Activated CD4-positive, alpha-beta T cell treated with anti-CD3 and anti-CD28 coated beads for 1 hour (primary cell): ENCODE data around the gene DYSF.

Experiments
- DNase-seq: peaks from one replicate; pipeline ENCODE4 v3.0.0-alpha.2; 2020

DYSF gene

GRCh38 chr2:71578767-71579342 lies 125.5 kb downstream of the DYSF start:
- DNase-seq = no peak

- DNase-seq = no peak
Measured at GRCh38 chr2:71581026-71581425, 127.7 kb downstream of the DYSF start.

GRCh38 chr2:71583876-71584275 lies 130.5 kb downstream of the DYSF start:
- DNase-seq = no peak

GRCh38 chr2:71586471-71586870 lies 133.1 kb downstream of the DYSF start:
- no peak for DNase-seq

DNA sequence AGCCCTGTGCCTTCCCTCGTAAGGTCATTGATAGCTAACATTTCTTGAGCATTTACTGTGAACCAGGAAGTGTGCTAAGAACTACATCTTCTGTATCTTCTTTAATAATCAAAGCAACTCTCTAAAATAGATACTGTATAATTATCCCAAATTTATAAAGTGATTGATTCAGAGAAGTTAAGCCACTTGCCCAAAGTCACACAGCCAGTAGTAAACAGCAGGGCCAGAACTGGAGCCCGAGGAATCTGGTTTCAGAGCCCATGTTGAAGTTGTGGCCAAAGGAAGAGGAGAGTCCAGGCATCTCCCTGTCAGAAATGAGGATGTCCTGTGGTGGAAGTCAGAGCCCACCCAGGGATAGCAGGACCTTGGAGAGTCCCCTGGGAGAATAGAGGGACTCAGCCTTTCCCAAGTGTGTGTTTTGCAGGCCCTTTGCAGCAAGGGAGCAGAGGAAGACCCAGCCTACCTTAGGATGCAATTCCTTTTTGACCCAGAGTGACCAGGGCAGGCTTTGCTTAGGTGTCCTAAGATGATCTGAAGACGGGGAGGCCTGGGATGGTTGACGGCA lies 134.2 kb downstream of the DYSF start:
- no peak for DNase-seq

DNA sequence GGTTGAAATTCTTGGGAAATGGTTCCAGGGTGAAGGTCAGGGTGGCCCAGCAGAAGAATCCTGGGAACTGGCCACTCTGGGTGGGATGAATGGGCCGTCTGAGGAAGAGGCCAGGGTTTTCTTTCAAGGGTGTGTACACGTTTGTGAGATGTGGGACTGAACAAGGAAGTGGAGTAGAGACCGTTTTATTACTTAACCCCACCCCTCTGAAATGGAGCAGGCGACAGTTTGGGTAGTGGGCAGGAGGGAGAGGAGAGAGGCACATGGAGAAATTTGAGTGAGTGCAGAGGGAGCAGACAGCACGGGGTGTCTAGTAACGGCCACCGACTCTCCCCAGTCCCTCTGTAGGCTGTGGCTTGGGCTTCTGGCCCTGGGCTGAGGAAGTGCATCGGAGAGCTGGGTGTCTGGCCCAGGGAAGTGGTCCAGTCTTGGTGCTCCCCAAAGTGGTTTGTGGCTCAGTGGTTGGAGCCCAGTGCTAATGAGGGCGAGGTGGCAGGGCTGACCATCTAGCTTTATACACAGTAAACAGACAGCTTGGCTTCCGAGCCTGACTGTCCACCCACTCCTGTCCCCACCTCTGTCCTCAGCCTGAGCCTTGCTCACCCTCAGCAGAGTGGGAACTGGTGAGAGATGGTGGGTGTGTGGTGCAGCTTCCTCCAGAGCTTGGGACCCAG lies 135.3 kb downstream of the DYSF start:
- no peak for DNase-seq

DNA sequence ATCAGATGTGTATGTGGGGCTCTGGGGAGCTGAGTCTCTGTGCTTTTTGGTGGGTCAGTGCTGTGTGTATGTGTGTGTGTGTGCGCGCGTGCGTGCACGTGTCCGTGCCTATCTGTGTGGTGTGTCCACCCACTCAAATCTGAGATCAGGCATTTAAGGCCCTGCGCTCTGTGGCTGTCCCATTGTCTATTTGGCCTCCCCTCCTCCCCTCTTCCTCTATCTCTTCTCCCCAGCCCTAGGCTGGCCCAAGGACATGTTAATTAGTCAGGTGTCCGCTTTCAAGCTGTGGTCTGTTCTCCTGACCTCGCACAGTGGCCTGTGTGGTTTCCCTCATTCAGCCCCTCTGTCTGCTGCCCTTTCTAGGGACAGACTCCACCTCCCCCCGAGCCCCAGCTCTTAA lies 136.4 kb downstream of the DYSF start:
- DNase-seq = no peak

DNA sequence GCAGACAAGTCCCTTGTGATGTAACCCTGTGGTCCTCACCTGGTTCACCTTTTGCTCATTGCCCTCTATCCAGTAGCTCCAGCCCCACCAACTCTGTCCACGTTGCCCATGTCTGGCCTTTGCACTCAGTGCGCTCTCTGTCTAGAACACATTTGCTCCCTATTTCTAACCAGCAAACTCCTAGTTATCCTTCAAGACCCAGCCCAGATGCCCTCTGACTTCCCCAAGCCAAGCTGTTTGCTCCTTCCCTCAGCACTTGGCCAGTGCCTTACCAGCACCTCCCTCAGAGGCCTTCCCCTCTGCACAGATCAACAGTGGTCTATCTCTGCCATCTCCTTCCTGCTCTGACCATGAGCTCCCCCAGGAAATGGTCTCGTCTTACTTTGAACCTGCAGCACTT lies 137.7 kb downstream of the DYSF start:
- DNase-seq = no peak

DNA sequence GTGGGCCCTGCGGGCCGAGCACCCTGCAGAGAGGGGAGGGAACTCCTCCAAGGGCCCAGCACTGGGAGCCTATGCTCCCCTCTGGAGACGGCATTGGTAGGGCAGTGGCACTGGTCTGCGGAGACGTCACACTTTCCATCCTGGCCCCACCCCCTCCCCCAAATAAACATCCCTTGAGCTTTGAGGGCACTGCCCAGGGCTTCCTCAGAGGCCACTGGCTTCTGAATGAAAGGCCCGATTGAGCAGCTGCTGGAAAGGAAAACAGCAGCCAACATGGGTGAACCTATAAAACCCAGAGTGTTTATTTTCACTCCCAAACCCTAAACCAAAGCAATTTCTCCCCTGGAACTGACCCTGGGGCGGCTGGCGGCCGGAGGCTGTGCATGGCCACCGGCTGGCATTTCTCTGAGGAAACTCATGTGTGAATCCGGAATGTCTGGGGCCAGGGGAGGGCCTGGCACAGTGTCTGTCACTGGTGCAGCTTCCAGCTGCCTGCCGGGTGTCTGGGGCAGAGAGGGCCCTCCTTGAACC lies 138.9 kb downstream of the DYSF start:
- DNase-seq = no peak

DNA sequence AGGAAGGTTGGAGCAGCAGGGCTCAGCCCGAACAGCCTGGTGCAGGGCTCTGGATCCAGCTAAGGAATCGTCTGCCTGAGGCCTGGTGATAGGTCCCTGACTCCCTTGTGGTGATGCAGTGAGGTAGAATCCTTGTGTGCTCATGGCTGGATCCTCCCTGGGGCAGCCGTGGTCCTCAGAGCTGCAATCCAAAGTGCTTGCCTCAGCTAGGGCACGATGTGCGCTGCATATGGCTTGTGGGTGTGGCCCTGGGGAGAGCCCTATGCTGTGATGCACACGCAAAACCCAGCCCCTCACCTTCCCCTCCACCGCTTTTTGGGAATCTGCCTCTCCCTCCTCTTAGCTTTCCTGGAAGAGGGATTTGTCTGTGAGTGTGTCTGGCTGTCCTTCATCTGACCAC lies 142.2 kb downstream of the DYSF start:
- no peak for DNase-seq

- DNase-seq = no peak
Measured at GRCh38 chr2:71596011-71596410, 142.7 kb downstream of the DYSF start.

- DNase-seq = no peak
Measured at GRCh38 chr2:71597756-71598155, 144.4 kb downstream of the DYSF start.

- DNase-seq = no peak
Measured at GRCh38 chr2:71598526-71598925, 145.2 kb downstream of the DYSF start.

- no peak for DNase-seq
Measured at GRCh38 chr2:71599038-71599437, 145.7 kb downstream of the DYSF start.

DNA sequence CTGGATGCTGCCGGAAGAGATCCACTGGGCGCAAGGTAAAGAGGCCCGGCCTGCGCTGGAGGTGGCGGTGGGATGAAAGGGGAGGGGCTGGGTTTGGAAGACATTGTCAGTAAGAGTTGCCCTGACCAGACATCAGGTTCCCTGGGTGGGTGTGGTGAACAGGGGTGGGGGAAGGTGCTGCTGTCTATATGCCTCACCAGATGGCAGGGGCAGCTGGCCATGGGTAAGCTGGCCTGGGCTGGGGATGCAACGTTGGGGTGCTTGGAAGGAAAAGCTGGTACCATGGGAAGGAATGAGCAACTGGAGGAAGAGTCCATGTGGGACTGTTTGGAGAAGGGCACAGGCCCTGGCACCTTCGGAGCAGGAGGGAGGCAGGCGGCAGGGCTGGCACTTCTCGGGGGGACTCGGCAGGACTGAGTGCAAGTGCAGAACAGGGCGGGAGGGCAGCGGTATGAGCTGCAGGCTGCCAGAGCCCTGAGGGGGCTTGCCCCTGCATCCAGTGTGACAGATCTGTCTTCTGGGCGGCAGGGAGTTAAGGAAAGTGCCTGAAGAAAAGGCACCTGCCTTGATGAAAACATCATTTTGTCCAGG lies 146.4 kb downstream of the DYSF start:
- no peak for DNase-seq

DNA sequence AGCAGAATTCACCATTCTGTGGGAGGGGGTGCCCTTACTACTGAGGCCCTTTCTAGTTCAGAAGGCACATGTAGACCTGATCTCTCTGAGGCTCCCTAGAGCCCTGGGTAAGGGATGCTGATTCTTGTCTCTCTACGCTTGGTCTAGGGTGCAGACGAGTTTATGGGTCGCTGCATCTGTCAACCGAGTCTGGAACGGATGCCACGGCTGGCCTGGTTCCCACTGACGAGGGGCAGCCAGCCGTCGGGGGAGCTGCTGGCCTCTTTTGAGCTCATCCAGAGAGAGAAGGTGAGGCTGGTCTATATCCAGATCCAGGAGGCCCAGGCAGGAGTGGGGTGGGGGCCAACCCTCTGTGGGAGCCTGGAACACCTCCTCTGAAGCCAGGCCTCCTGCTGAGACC lies 147.2 kb downstream of the DYSF start:
- DNase-seq = no peak

- no peak for DNase-seq
Measured at GRCh38 chr2:71601136-71602114, 148.1 kb downstream of the DYSF start.

DNA sequence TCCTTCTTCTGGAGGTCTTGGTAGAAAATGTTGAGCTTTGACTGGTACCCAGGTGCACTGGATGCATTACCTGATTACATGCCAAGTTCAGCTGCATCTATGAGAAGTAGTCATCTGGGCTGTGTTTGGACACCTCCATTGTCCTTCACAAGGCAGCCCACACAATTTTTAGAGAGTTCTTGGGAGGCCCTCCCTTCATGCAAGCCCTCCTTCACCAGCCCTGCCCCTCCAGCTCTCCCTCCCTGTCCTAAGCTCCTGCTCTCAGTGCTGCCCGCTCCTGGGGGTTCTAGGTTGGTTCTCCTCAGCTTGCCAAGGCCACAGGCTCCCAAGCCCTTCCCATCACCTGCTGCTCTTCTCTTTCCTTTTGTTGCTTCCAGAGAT lies 148.7 kb downstream of the DYSF start:
- DNase-seq = no peak

GRCh38 chr2:71602581-71602980 lies 149.2 kb downstream of the DYSF start:
- no peak for DNase-seq

DNA sequence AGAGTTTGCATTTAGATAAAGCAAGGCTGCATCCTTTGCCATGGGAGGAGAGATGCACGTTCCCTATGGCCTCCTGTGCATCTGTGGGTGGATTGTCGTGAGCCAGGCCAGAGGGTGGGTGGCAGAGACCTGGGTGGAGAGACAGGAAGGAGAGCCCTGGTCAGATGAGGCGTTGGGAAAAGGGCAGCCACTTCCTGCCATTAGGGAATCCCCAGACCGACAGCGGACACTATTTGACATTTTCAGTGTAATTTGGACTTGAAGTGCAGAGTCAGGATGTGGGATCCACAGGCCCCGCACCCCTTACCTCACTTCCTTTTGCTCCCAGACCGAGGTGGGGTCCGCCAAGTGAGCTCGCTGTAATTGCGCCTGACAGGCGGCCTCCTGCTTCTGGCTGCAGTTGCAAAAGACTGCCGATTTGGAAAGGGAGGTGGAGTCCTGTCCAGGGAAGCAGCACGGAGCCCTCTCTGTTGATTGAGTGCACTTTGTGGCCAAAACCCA lies 150.0 kb downstream of the DYSF start:
- DNase-seq = no peak

- DNase-seq = no peak
Measured at GRCh38 chr2:71603851-71604725, 150.7 kb downstream of the DYSF start.

DNA sequence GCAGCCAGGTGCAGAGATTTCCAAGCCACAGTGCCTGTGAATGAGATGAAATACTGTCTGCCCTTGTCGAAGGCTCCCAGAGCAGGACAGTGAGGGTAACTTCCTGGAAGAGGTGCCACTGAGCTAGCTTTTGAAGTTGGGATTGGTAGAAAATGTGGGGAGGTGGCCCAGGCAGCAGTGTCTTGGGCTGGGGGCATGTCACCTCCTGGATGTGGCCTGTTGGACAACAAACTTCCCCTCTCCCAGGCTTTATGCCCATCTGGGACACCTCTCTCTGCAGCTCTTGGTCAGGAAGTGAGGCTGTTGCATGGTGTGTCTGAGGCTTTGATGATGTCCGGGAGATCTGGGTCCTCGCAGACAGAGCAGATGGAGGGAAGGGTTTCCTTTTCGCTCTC lies 151.4 kb downstream of the DYSF start:
- no peak for DNase-seq
